ENCODE results near the gene HIRA.

- TF ChIP-seq CTCF (IDR thresholded peaks at IDR 0.05; ENCODE audit: insufficient read depth, low read length, poor library complexity, severe bottlenecking), result no peak
- no peak for TF ChIP-seq EZH2phosphoT487 (conservative IDR thresholded peaks at IDR 0.05; ENCODE audit: low read length)
Measured at GRCh38 chr22:19307872-19308271, 123.7 kb downstream of the HIRA start.
